Neural progenitor cell (in vitro differentiated cells): ENCODE data around the gene PPP2R5C. TPM values are rescaled to one million over a fixed set of nuclear protein-coding genes. Genes with fewer than 3 reads are reported as not detected.

Source experiments
- DNase-seq: peaks from one replicate; pipeline ENCODE4 v3.0.0-alpha.2; 2016; ENCODE audit warnings: low spot score
- H2AFZ ChIP-seq: fragments of 200-600 bp; sonication (generic); replicated peaks from 2 replicates; pipeline ENCODE4 v1.6.1; 2016; ENCODE audit warnings: antibody characterized with exemption
- H3F3A ChIP-seq: fragments of 200-600 bp; sonication (generic); 2 replicates; pipeline ENCODE4 v1.6.1; 2016; ENCODE audit warnings: antibody characterized with exemption, low read depth
- H3K27ac ChIP-seq: fragments of 200-600 bp; sonication (generic); 2 replicates; pipeline ENCODE4 v1.5.1; 2016; ENCODE audit warnings: mild to moderate bottlenecking
- H3K27me3 ChIP-seq: fragments of 200-600 bp; sonication (generic); 2 replicates; pipeline ENCODE4 v1.6.1; 2016; ENCODE audit warnings: mild to moderate bottlenecking, moderate library complexity
- H3K36me3 ChIP-seq: fragments of 200-600 bp; sonication (generic); 2 replicates; pipeline ENCODE4 v1.5.1; 2016
- H3K4me1 ChIP-seq: fragments of 200-600 bp; sonication (generic); 2 replicates; pipeline ENCODE4 v1.6.1; 2016; ENCODE audit warnings: mixed run types
- H3K4me2 ChIP-seq: fragments of 200-600 bp; sonication (generic); 2 replicates; pipeline ENCODE4 v1.6.1; 2016
- H3K4me3 ChIP-seq: fragments of 200-600 bp; sonication (generic); 2 replicates; pipeline ENCODE4 v1.5.1; 2016
- H3K79me2 ChIP-seq: fragments of 200-600 bp; sonication (generic); 2 replicates; pipeline ENCODE4 v1.6.1; 2016; ENCODE audit warnings: low read depth
- H3K9ac ChIP-seq: fragments of 200-600 bp; sonication (generic); 2 replicates; pipeline ENCODE4 v1.6.1; 2016
- H3K9me3 ChIP-seq: fragments of 200-600 bp; sonication (generic); 2 replicates; pipeline ENCODE4 v1.5.1; 2016; ENCODE audit warnings: low read depth
- H4K20me1 ChIP-seq: fragments of 200-600 bp; sonication (generic); 2 replicates; pipeline ENCODE4 v1.6.1; 2016; ENCODE audit warnings: low read depth
- H3K27ac Mint-ChIP-seq: 3 replicates; pipeline ENCODE4 v1.8.0; 2021; ENCODE audit warnings: mixed read lengths
- H3K27me3 Mint-ChIP-seq: 2 replicates; pipeline ENCODE4 v1.8.0; 2022; ENCODE audit warnings: low read depth, mild to moderate bottlenecking, inconsistent platforms, moderate library complexity, mixed read lengths; ENCODE audit not compliant: insufficient read depth
- H3K36me3 Mint-ChIP-seq: 3 replicates; pipeline ENCODE4 v1.8.0; 2021; ENCODE audit warnings: mixed read lengths
- H3K4me1 Mint-ChIP-seq: 3 replicates; pipeline ENCODE4 v1.8.0; 2021; ENCODE audit warnings: mixed read lengths
- H3K4me3 Mint-ChIP-seq: 3 replicates; pipeline ENCODE4 v1.8.0; 2021; ENCODE audit warnings: mild to moderate bottlenecking, moderate library complexity, mixed read lengths
- H3K9me3 Mint-ChIP-seq: 3 replicates; pipeline ENCODE4 v1.8.0; 2020; ENCODE audit warnings: mixed read lengths
- CTCF ChIP-seq: fragments of 200-600 bp; sonication (generic); IDR thresholded peaks from 2 replicates; pipeline ENCODE4 v1.5.1; 2017; ENCODE audit warnings: antibody characterized with exemption, mild to moderate bottlenecking
- EZH2 ChIP-seq: fragments of 200-600 bp; sonication (generic); IDR thresholded peaks from 2 replicates; pipeline ENCODE4 v1.6.1; 2017; ENCODE audit warnings: antibody characterized with exemption, mild to moderate bottlenecking, moderate library complexity
- EZH2phosphoT487 ChIP-seq: fragments of 200-600 bp; sonication (generic); IDR thresholded peaks from 2 replicates; pipeline ENCODE4 v1.6.1; 2017; ENCODE audit warnings: antibody characterized with exemption
- total RNA-seq: library from RNA; depleted of rRNA; stranded (reverse); fragments of >200 nt; gene quantifications from 2 replicates; pipeline ENCODE4 v1.2.3, GENCODE V29; 2015; ENCODE audit warnings: low replicate concordance

PPP2R5C gene
- total RNA-seq, 1 donor from 2014 or later, result 183 TPM

GRCh38 chr14:101767618-101768362 is 6.3 kb downstream of the PPP2R5C start:
- Histone ChIP-seq H3K4me3 (no peak overlapping the region), H3K27me3 (peaks cover 4% of the 10 kb centered on the region), H3K9ac (no peak overlapping the region), H4K20me1 (peaks cover 8% of the 10 kb centered on the region), H3K4me2 (no peak overlapping the region), H3K36me3 (no peaks in the 10 kb centered on the region), H3K27ac (no peak overlapping the region), H3F3A (peaks cover 11% of the 10 kb centered on the region), H3K9me3 (no peaks in the 10 kb centered on the region), H3K79me2 (no peaks in the 10 kb centered on the region), H2AFZ (no peak overlapping the region), H3K4me1 (peaks cover 2% of the 10 kb centered on the region)
- TF ChIP-seq EZH2phosphoT487, result no peak
- no peak for TF ChIP-seq EZH2
- TF ChIP-seq CTCF, result no peak
- no peak for DNase-seq
- peaks cover 2% of the 10 kb centered on the region for H3K27me3 Mint-ChIP-seq
- H3K4me1 Mint-ChIP-seq, result peaks cover 9% of the 10 kb centered on the region
- H3K4me3 Mint-ChIP-seq, result no peak overlapping the region
- H3K36me3 Mint-ChIP-seq, result peaks cover 13% of the 10 kb centered on the region
- H3K9me3 Mint-ChIP-seq, result no peaks in the 10 kb centered on the region
- H3K27ac Mint-ChIP-seq, result no peak overlapping the region

GRCh38 chr14:101770183-101770582 is 8.7 kb downstream of the PPP2R5C start:
- Mint-ChIP-seq H3K36me3 (peaks cover 3% of the 10 kb centered on the region), H3K9me3 (no peaks in the 10 kb centered on the region), H3K27ac (no peak overlapping the region), H3K4me3 (no peak overlapping the region), H3K27me3 (peaks cover 2% of the 10 kb centered on the region), H3K4me1 (peaks cover 9% of the 10 kb centered on the region)
- no peaks in the 10 kb centered on the region for H3K27me3 ChIP-seq
- H3K4me3 ChIP-seq, result no peak overlapping the region
- TF ChIP-seq EZH2phosphoT487 (no peak), EZH2 (no peak), CTCF (no peak)
- H3K36me3 ChIP-seq, result no peaks in the 10 kb centered on the region
- H3K4me2 ChIP-seq, result no peak overlapping the region
- peaks cover 5% of the 10 kb centered on the region for H3F3A ChIP-seq
- H3K9ac ChIP-seq, result no peak overlapping the region
- no peak overlapping the region for H3K27ac ChIP-seq
- no peaks in the 10 kb centered on the region for H4K20me1 ChIP-seq
- no peaks in the 10 kb centered on the region for H3K79me2 ChIP-seq
- DNase-seq, result no peak
- H2AFZ ChIP-seq, result no peak overlapping the region
- no peaks in the 10 kb centered on the region for H3K9me3 ChIP-seq
- no peaks in the 10 kb centered on the region for H3K4me1 ChIP-seq

GRCh38 chr14:101772770-101773169 is 11.3 kb downstream of the PPP2R5C start:
- Mint-ChIP-seq H3K27ac (no peak overlapping the region), H3K9me3 (no peaks in the 10 kb centered on the region), H3K4me3 (no peak overlapping the region), H3K4me1 (peaks cover 9% of the 10 kb centered on the region), H3K27me3 (peaks cover 2% of the 10 kb centered on the region), H3K36me3 (peaks cover 4% of the 10 kb centered on the region)
- no peaks in the 10 kb centered on the region for H4K20me1 ChIP-seq
- TF ChIP-seq EZH2phosphoT487, result no peak
- no peak for TF ChIP-seq CTCF
- TF ChIP-seq EZH2, result no peak
- DNase-seq, result no peak
- H3K27me3 ChIP-seq, result no peaks in the 10 kb centered on the region
- no peak overlapping the region for H3K9ac ChIP-seq
- no peaks in the 10 kb centered on the region for H3K9me3 ChIP-seq
- H3K79me2 ChIP-seq, result no peaks in the 10 kb centered on the region
- no peak overlapping the region for H3K4me2 ChIP-seq
- no peak overlapping the region for H2AFZ ChIP-seq
- no peak overlapping the region for H3K27ac ChIP-seq
- H3F3A ChIP-seq, result peaks cover 5% of the 10 kb centered on the region
- no peak overlapping the region for H3K4me3 ChIP-seq
- no peaks in the 10 kb centered on the region for H3K4me1 ChIP-seq
- no peaks in the 10 kb centered on the region for H3K36me3 ChIP-seq
